Progenitor cell of endocrine pancreas (in vitro differentiated cells): ENCODE results near the gene RPL36. TPM values are rescaled to one million over a fixed set of nuclear protein-coding genes. Genes with fewer than 3 reads are reported as not detected.

Experiments used
- DNase-seq: peaks from one replicate; pipeline ENCODE4 v3.0.0; 2021; ENCODE audit warnings: low spot score; ENCODE audit not compliant: unreplicated experiment
- H3K27ac Mint-ChIP-seq: 2 replicates; pipeline ENCODE4 v1.8.0; 2021; ENCODE audit warnings: mild to moderate bottlenecking, moderate library complexity, mixed read lengths
- H3K27me3 Mint-ChIP-seq: 2 replicates; pipeline ENCODE4 v1.8.0; 2021; ENCODE audit warnings: mixed read lengths
- H3K36me3 Mint-ChIP-seq: 2 replicates; pipeline ENCODE4 v1.8.0; 2022; ENCODE audit warnings: mixed read lengths; ENCODE audit not compliant: insufficient read depth
- H3K4me1 Mint-ChIP-seq: 2 replicates; pipeline ENCODE4 v1.8.0; 2021; ENCODE audit warnings: low read depth, mixed read lengths
- H3K4me3 Mint-ChIP-seq: 2 replicates; pipeline ENCODE4 v1.8.0; 2021; ENCODE audit warnings: low read depth, mild to moderate bottlenecking, moderate library complexity, mixed read lengths
- H3K9me3 Mint-ChIP-seq: 2 replicates; pipeline ENCODE4 v1.8.0; 2021; ENCODE audit warnings: low read depth, mixed read lengths
- CTCF ChIP-seq: fragments of 200-600 bp; sonication (generic); IDR thresholded peaks from one replicate; pipeline ENCODE4 v1.5.0; 2021; ENCODE audit warnings: antibody characterized with exemption, mild to moderate bottlenecking; ENCODE audit not compliant: unreplicated experiment
- total RNA-seq: library from RNA; stranded (reverse); gene quantifications from 2 replicates; pipeline ENCODE4 v1.2.1, GENCODE V29; 2021

Gene RPL36
- total RNA-seq, 1 donor from 2014 or later, result 720 TPM

GRCh38 chr19:5654931-5655330, 35.2 kb upstream of the RPL36 start:
- DNase-seq, result no peak
- Mint-ChIP-seq H3K9me3 (no peaks in the 10 kb centered on the region), H3K36me3 (peaks cover 36% of the 10 kb centered on the region), H3K4me1 (no peaks in the 10 kb centered on the region), H3K27me3 (no peaks in the 10 kb centered on the region), H3K4me3 (no peak overlapping the region), H3K27ac (peak overlapping the region; percentile 81)
- TF ChIP-seq CTCF, result no peak

GRCh38 chr19:5655412-5655811, 34.7 kb upstream of the RPL36 start:
- Mint-ChIP-seq H3K27me3 (no peaks in the 10 kb centered on the region), H3K27ac (no peak overlapping the region), H3K36me3 (peaks cover 34% of the 10 kb centered on the region), H3K9me3 (no peaks in the 10 kb centered on the region), H3K4me1 (no peaks in the 10 kb centered on the region), H3K4me3 (no peak overlapping the region)
- no peak for DNase-seq
- TF ChIP-seq CTCF, result no peak

- H3K4me3 Mint-ChIP-seq, result no peak overlapping the region
- H3K36me3 Mint-ChIP-seq, result peaks cover 30% of the 10 kb centered on the region
- TF ChIP-seq CTCF, result no peak
- DNase-seq, result no peak
- H3K27me3 Mint-ChIP-seq, result no peaks in the 10 kb centered on the region
- peak overlapping the region; percentile 77 for H3K27ac Mint-ChIP-seq
- no peaks in the 10 kb centered on the region for H3K9me3 Mint-ChIP-seq
- H3K4me1 Mint-ChIP-seq, result no peaks in the 10 kb centered on the region
Observed at GRCh38 chr19:5661483-5661882, 28.6 kb upstream of the RPL36 start.

- no peaks in the 10 kb centered on the region for H3K4me1 Mint-ChIP-seq
- TF ChIP-seq CTCF, result no peak
- DNase-seq, result no peak
- H3K36me3 Mint-ChIP-seq, result peaks cover 30% of the 10 kb centered on the region
- H3K27me3 Mint-ChIP-seq, result no peaks in the 10 kb centered on the region
- H3K4me3 Mint-ChIP-seq, result no peak overlapping the region
- H3K9me3 Mint-ChIP-seq, result no peaks in the 10 kb centered on the region
- no peak overlapping the region for H3K27ac Mint-ChIP-seq
Observed at GRCh38 chr19:5663904-5664303, 26.2 kb upstream of the RPL36 start.

GRCh38 chr19:5664515-5664914, 25.6 kb upstream of the RPL36 start:
- Mint-ChIP-seq H3K4me1 (no peaks in the 10 kb centered on the region), H3K9me3 (no peaks in the 10 kb centered on the region), H3K4me3 (no peak overlapping the region), H3K36me3 (peaks cover 31% of the 10 kb centered on the region), H3K27me3 (no peaks in the 10 kb centered on the region), H3K27ac (peak overlapping the region; percentile 75)
- DNase-seq, result no peak
- no peak for TF ChIP-seq CTCF
